Activated CD8-positive, alpha-beta memory T cell treated with anti-CD3 and anti-CD28 coated beads for 36 hours (primary cell): ENCODE results near the gene MVB12B. TPM values are rescaled to one million over a fixed set of nuclear protein-coding genes. Genes with fewer than 3 reads are reported as not detected.

ENCODE experiments used
- CTCF ChIA-PET: fragments of 350-600 bp; sonication (Branson Sonifier 250); formaldehyde crosslinking; loops from one replicate; lab custom pipeline; 2021; ENCODE audit warnings: antibody characterized with exemption; lab: Charles Lee
- POLR2A ChIA-PET: fragments of 350-600 bp; sonication (Branson Sonifier 250); formaldehyde crosslinking; loops from one replicate; lab custom pipeline; 2021; ENCODE audit warnings: antibody characterized with exemption; lab: Charles Lee
- total RNA-seq, 2 experiments: library from RNA; stranded (reverse); gene quantifications; one replicate each; pipeline ENCODE4 v1.2.3, GENCODE V29; 2021

Gene MVB12B
- total RNA-seq, 2 experiments from 2014 or later, result 7.5 to 7.8 TPM

GRCh38 chr9:126343271-126343700, 16.7 kb downstream of the MVB12B start:
- CTCF ChIA-PET, result no interaction called here
- POLR2A ChIA-PET, result no interaction called here

DNA sequence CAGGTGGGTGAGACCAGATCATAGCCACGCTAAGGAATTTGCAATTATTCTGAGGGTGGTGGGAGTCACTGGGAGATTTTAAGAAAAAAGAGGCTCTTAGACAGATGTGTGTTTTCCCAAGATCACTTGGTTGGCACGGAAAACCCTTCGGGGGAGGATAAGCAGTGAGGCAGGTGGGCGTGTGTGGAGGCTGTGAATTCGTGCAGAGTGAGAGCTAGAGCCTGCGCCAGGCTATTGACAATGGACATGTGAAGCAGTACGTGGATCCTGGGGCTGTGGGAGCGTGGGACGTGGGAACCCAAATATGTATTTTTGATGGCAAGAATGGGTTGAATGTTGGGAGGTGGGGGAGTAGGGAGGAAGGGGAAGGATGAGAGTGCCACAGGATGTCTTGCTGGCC, 19.4 kb downstream of the MVB12B start:
- ChIA-PET CTCF (no interaction called here), POLR2A (no interaction called here)

DNA sequence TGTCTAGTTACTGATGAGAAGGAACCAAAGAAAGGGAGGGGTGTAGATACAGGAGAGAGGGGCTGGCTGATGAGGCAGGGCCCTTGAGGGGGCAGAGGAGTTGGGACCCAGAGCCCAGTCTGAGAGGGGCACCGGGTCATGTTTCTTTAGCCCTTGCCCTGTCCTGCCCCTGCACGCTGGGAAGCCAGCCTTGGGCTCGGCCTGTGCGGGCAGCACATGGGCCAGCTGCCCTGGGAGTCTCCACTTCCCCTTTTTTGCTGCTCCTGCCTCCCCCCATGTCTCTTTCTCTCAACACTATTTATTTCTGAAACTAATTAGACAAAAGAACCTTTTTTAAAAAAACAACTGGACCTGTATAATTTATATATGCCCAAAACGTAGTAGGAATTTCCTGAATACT, 20.5 kb downstream of the MVB12B start:
- ChIA-PET POLR2A (no interaction called here), CTCF (interaction anchor here (1.0 kb wide), 1 partner anchor 11 kb away, joined by 3 read pairs; no protein-coding TSS in a partner anchor)

GRCh38 chr9:126347911-126348760, 21.5 kb downstream of the MVB12B start:
- ChIA-PET CTCF (interaction anchor here (1.0 kb wide), 1 partner anchor 12 kb away, joined by 3 read pairs; no protein-coding TSS in a partner anchor), POLR2A (no interaction called here)

- ChIA-PET CTCF (no interaction called here), POLR2A (no interaction called here)
These were observed 22.4 kb downstream of the MVB12B start for GRCh38 chr9:126348911-126349550.

GRCh38 chr9:126354887-126355770, 28.5 kb downstream of the MVB12B start:
- ChIA-PET POLR2A (no interaction called here), CTCF (no interaction called here)

GRCh38 chr9:126357074-126357473, 30.4 kb downstream of the MVB12B start:
- ChIA-PET POLR2A (no interaction called here), CTCF (no interaction called here)

DNA sequence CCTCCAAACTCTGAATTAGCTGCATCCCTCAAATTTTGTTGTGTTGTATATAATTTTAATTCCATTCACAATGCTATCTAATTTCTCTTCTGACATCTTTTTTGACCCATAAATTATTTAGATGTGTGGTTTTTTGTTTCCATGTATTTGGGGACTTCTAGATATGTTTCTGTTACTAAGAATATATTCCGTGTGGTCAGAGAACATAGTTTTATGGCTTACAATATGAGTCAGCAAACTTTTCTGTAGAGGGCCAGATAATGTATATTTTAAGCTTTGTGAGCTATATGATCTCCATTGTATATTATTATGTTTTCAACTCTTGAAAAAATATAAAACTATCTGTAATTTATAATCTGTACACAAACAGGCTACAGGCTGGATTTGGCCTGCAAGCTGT, 33.4 kb downstream of the MVB12B start:
- POLR2A ChIA-PET, result no interaction called here
- CTCF ChIA-PET, result no interaction called here

DNA sequence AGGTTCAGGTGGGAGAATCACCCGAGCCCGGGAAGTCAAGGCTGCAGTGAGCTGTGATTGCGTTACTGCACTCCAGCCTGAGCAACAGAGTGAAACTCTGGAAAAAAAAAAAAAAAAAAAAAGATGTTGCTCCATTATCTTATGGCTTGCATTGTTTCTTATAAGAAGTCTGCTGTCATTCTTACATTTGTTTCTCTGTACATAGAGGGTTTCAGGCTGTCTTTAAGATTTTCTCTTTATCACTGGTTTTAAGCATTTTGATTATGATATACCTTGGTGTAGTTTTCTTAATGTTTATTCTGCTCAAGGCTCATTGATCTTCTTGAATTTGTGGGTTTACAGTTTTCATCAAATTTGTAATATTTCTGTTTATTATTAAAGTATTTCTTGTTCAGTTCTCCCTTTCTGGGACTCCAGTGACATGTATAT, 35.2 kb downstream of the MVB12B start:
- POLR2A ChIA-PET, result no interaction called here
- CTCF ChIA-PET, result interaction anchor here (0.6 kb wide), 1 partner anchor 271 kb away, joined by 4 read pairs; no protein-coding TSS in a partner anchor

GRCh38 chr9:126363250-126363649, 36.6 kb downstream of the MVB12B start:
- CTCF ChIA-PET, result no interaction called here
- POLR2A ChIA-PET, result no interaction called here

DNA sequence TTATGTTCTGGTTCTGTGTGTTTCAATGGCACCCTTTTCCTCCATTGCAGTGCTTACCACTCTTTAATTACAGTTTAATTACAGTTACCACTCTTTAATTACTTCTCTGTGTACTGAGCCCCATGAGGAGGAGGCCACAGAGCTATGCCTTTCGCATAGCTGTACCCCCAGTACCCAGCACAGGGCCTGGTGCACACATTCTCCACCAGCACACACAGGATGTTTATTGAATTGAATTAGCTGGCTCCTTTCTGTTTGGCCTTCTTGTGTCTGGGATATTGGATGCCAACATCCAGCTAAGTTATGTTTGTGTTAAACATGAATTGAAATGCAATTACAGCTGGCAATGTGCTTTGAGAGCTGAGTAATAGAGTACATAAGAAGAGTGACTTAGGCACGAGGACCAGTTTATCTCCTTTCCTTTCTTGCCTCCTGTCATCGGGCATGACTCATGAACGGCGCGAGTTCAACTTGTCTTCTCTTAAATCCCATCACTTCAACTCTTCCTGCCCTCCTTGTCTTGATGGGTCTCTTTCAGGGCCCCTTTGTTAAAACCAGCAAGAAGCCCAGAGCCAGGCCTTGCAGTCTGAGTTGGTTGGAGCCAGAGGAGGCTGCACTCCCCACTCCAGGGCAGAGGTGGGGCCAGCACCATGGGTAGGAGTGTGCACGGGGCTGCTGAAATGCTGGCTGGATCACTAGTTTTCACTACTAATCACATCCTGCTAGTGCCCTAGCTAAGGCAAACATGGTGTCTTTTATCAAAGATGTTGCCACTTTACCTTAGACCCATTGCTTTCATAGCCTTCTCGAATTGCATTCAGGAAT, 37.4 kb downstream of the MVB12B start:
- ChIA-PET CTCF (no interaction called here), POLR2A (no interaction called here)

GRCh38 chr9:126365780-126366179, 39.2 kb downstream of the MVB12B start:
- POLR2A ChIA-PET, result no interaction called here

DNA sequence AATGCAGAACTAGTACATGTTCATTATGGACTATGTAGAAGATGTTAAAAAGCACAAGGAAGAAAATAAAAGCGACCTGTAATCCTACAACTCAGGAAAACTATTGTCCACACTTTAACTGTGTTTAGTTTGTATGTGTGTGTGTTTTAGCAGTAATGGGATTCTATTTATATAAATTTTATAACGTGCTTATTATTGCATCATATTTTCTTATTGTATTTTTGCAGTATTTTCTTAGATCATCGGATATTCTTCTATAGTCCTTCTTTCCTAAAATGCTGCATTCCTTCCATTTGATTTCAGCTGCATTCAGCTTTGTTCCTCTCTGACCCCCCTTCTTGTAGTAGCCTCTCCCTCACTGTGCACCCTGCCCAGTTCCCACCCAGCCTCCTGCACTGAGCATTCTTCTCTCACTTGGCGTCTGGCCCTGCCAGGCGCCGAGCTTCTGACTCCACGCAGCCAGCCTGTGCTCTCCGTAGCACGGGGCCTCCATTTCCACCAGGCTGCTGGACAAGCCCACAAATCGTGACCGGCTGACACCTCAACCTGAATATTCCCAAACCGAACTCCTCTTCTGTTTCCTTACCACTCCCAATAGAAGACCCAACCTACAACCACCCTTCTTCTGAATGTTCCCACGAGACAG, 39.9 kb downstream of the MVB12B start:
- ChIA-PET POLR2A (no interaction called here), CTCF (no interaction called here)

More at GRCh38 chr9:126365780-126366179, 39.2 kb downstream of the MVB12B start:
- CTCF ChIA-PET, result interaction anchor here (0.7 kb wide), 1 partner anchor 21 kb away, joined by 3 read pairs; no protein-coding TSS in a partner anchor

GRCh38 chr9:126367139-126367538, 40.5 kb downstream of the MVB12B start:
- ChIA-PET POLR2A (no interaction called here), CTCF (no interaction called here)

DNA sequence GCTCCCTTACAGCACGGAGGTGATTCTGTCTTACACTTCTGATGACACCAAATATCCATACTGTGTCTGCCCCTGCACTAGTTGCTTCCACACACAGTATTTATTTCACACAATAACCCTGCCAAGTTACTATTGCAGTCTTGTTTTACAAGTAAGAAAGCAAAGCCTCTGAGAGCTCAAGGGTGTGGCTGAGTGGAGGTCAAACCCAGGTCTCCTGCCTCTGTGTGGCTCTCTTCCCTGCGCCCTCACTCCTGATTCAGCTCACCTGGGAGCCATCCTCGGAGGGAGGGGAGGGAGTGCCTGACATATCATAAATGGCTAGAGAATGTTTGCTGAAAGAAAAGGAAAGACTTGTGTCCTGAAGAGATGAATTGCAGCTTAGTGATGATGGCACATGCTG, 41.0 kb downstream of the MVB12B start:
- CTCF ChIA-PET, result interaction anchor here (1.8 kb wide), 1 partner anchor 12 kb away, joined by 3 read pairs; no protein-coding TSS in a partner anchor

GRCh38 chr9:126368020-126368419, 41.4 kb downstream of the MVB12B start:
- ChIA-PET POLR2A (no interaction called here), CTCF (interaction anchor here (1.8 kb wide), 1 partner anchor 11 kb away, joined by 3 read pairs; no protein-coding TSS in a partner anchor)

More for the DNA sequence above, 41.0 kb downstream of the MVB12B start:
- POLR2A ChIA-PET, result no interaction called here

DNA sequence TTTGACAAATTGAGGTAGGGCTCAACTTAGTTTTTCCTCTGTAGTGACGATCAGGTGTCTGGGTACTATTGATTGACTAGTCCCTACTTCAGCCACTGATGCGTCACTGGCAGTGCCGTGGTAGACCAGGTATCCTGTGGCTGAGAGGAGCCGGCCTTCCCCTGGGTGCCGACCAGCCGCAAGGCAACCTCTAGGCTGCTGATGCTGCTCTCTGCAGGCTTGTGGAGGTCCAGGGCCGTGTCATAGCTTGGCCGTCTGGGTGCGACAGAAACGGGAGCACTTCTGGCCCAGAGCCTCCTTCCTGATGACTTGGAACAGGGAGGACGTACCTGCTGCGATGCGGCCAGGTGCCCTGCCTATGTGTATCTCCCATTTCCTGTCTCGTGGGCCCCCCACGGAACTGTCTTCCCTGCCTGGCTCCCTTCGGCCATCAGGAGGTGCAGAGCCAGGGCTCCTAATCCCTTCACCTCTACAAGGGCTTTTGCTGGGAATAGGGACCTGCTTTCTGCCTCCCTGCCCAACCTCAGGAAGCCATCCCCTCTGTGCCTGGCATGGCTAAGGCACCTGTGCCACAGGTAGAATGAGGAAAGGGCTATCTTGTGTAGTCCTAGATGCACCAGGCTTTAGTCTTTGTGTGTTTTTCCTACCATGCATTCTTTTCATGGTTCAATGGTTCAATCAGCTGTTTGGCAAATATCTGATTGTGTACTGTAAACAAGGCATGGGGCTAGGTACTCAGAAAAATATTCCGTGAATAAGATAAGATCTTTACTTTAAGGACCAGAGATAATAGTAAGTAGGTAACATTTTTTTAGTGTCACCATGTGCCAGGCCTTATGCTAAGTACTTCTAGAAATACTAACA, 44.6 kb downstream of the MVB12B start:
- CTCF ChIA-PET, result interaction anchor here (1.4 kb wide), 1 partner anchor 42 kb away, joined by 3 read pairs; no protein-coding TSS in a partner anchor

More for the DNA sequence above, 44.6 kb downstream of the MVB12B start:
- POLR2A ChIA-PET, result no interaction called here
